Epithelial cell of proximal tubule (primary cell): ENCODE results near the gene ST6GALNAC6. TPM values are rescaled to one million over a fixed set of nuclear protein-coding genes. Genes with fewer than 3 reads are reported as not detected.

Experiments used
- DNase-seq: peaks from one replicate; pipeline ENCODE4 v3.0.0-alpha.2; 2011; ENCODE audit warnings: low read depth
- H3K4me3 ChIP-seq: 2 replicates; pipeline ENCODE4 v1.5.1; 2011; ENCODE audit warnings: low read depth, mild to moderate bottlenecking, low read length
- total RNA-seq: library from RNA; depleted of rRNA; stranded (reverse); fragments of >200 nt; gene quantifications from 2 replicates; pipeline ENCODE4 v1.2.3, GENCODE V29; 2015
- TF ChIP-seq, protein P1 (sequence below): conservative IDR thresholded peaks from 2 replicates; pipeline ENCODE4 v1.5.1; 2012; ENCODE audit warnings: low read depth, mild to moderate bottlenecking, low read length

The ST6GALNAC6 gene
- total RNA-seq, 1 donor from 2014 or later, result 23.5 TPM

DNA sequence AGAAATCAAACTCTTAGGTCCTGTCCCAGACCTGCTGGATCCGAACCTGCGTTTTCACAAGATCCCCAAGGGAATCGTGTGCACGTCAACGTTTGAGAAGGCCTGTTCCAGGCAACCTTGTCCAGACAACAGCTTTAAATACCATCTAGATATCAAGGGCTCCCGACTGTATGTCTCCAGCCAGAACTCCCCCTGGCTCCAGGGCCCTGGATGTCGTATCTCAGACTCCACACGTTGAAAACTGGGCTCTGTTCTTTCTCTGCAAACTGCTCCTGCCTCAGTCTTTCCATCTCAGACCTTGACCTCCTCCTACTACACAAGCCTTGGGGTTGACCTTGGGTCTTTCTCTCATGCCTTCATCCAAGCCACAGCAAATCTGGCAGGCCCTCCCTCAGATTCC is 39.1 kb downstream of the ST6GALNAC6 start:
- TF ChIP-seq, protein P1, sequence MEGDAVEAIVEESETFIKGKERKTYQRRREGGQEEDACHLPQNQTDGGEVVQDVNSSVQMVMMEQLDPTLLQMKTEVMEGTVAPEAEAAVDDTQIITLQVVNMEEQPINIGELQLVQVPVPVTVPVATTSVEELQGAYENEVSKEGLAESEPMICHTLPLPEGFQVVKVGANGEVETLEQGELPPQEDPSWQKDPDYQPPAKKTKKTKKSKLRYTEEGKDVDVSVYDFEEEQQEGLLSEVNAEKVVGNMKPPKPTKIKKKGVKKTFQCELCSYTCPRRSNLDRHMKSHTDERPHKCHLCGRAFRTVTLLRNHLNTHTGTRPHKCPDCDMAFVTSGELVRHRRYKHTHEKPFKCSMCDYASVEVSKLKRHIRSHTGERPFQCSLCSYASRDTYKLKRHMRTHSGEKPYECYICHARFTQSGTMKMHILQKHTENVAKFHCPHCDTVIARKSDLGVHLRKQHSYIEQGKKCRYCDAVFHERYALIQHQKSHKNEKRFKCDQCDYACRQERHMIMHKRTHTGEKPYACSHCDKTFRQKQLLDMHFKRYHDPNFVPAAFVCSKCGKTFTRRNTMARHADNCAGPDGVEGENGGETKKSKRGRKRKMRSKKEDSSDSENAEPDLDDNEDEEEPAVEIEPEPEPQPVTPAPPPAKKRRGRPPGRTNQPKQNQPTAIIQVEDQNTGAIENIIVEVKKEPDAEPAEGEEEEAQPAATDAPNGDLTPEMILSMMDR, result no peak
- no peak overlapping the region for H3K4me3 ChIP-seq
- DNase-seq, result no peak

DNA sequence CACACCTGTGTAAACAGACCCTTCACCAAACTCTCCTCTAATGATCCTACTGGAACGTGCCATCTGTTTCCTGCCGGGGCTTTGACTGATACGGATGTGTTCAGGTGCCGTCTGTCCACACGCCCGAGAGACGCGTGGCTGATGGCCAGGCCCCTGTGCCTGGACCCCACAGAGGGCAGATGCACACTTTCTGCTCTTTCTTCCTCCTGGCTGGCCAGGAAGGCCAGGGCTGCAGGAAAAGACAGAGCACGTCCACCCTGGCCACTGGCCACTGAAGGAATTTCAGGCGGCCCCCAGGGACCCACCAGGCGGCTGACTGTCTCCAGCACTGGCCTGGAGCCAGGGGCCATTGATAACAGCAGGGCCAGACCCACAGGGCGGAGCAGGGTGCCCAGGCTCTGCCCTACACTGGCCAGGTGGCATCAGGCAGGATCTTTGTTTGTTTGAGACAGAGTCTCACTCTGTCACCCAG is 41.3 kb downstream of the ST6GALNAC6 start:
- TF ChIP-seq, protein P1, result no peak
- DNase-seq, result no peak
- no peak overlapping the region for H3K4me3 ChIP-seq

DNA sequence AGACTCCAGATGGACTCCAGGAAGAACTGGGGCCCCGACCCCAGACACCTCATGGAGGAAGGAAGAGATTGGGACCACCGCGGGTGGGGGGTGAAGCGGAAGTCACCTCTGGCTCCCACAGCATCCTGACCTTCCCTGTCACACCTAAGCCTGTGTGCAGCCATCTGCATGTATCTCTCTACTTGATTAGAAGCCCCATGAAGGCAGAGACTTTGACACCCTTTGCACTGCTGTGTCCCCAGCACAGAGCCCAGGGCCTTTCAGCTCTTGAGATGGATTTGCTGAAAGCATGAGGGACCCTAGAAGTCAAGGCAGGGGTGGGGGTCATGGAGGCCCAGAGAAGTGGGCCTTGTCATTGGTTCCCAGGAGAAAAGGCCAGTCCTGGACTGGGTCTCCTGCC is 42.1 kb downstream of the ST6GALNAC6 start:
- no peak for DNase-seq
- TF ChIP-seq, protein P1, result no peak
- H3K4me3 ChIP-seq, result no peak overlapping the region

DNA sequence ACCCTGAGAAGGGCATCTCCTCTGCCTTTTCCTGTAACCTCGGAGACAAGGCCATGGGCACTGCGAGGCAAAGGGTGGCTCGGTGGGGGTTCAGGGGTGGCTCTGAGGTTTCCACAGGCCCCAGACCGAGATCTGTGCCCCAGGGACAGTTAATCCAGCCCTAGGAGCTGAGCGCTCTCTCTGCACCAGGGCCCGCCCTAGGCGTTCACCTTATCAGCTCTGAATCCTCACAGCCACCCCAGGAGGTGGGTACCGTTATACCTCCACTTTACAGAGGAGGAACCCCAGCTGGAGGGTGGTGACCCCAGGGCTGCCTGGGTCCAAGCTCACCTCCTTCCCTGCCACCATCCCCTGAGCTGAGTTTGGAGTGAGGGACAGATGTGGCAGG is 42.7 kb downstream of the ST6GALNAC6 start:
- no peak for DNase-seq
- TF ChIP-seq, protein P1, result no peak
- no peak overlapping the region for H3K4me3 ChIP-seq

DNA sequence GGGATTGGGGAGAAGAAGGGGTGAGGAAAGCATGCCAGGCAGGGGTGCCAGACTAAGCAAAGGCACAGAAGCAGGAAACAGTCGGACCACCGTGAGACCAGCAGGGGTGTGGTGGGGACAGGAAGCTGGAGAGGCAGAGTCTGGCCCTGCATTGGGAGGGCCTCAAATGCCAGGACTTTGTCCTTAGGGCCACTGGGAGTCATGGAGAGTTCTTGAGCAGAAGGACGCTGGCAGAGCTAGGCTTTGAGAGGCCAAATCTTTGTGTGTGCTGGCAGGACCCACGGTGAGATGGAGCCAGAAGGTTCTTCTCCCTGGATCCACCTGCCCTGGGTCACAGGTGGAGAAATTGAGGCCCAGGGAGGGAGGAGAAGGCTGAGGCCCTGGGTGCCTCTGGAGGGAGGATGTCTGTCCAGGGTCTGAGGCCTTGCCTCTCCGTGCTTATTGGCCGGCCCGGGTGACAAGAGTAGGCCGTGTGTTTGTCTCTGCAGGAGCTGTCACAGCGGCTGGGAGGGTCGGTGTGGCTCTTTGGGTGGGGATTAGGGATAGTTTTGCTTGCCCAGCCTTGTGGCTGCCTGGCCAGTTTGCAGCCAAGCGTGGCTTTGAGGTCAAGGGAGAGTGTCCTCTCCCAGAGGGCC is 43.2 kb downstream of the ST6GALNAC6 start:
- no peak overlapping the region for H3K4me3 ChIP-seq
- no peak for DNase-seq
- TF ChIP-seq, protein P1, result no peak

DNA sequence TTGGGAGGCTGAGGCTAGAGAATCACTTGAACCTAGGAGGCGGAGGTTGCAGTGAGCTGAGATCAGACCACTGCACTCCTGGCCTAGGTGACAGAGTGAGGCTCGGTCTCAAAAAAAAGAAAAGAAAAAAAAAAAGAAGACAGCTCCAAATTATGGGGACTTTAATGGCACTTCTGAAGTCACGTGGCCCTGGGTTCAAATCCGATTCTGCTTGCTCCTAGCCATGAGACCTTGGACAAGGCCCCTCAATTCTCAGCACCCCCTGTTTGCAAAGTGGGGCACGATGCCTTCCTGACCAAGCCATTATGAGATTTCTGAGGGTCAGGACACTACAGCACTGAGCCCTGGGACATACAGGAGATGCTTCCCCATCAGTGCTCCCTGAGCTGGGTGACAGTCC is 43.9 kb downstream of the ST6GALNAC6 start:
- no peak overlapping the region for H3K4me3 ChIP-seq
- TF ChIP-seq, protein P1, result no peak
- no peak for DNase-seq

DNA sequence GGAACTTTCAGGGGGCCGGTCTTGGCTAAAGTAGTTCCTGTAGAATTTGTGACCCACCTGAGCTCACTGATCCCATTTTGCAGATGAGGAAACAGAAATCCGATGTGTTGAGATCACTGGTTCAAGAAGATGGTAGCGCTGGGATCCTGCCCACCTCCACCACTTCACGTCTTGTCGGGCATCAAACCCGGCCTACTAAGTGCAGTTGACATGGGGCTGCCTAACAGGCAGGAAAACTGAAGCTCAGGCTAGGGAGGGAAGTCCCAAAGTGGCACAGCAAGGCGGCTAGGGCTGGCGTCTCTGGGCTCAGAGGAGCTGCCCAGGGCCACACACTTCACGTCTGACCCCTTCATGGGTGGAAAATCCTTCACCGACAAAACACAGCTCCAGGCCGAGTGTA is 44.4 kb downstream of the ST6GALNAC6 start:
- no peak overlapping the region for H3K4me3 ChIP-seq
- DNase-seq, result no peak
- TF ChIP-seq, protein P1, result no peak
